Measurements from ENCODE around the gene DAPK3.
"Not testable (repeated sequence)": the region's sequence is repeated elsewhere in the genome, so short reads cannot be mapped to it uniquely, and the experiment has no call there.

The DAPK3 gene

GRCh38 chr19:3977242-3978143 is 6.6 kb upstream of the DAPK3 start:
- DNase-seq, result no peak

GRCh38 chr19:3976495-3977241 is 5.8 kb upstream of the DAPK3 start:
- no peak for DNase-seq

- no peak for DNase-seq
Measured at GRCh38 chr19:3975637-3976087, 4.8 kb upstream of the DAPK3 start.

- no peak for DNase-seq
Measured at GRCh38 chr19:3975144-3975543, 4.2 kb upstream of the DAPK3 start.

DNA sequence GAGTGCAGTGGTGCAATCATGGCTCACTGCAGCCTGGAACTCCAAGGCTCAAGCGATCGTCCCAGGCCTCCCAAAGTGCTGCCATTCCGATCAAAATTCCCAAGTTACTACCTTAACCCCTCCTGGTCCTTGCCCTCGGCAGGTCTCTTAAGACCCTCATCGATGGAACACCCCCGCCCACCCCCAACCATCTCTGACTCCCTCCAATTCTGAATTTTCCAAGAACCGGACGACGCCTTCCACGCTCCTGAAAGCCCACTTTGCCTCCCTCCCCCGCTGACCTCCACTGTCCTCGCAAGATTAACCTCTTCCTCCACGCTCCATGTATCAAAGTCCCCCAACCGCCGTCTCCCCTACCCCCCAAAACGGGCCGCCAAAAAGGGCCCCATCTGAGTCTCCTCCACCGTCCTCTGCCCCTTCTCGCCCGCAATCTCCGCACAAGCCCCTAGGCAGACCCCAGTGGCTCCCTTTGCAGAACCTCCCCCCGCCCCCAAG is 539 bp downstream of the DAPK3 start:
- no peak for DNase-seq

GRCh38 chr19:3969435-3970312 is 1.2 kb downstream of the DAPK3 start:
- no peak for DNase-seq

DNA sequence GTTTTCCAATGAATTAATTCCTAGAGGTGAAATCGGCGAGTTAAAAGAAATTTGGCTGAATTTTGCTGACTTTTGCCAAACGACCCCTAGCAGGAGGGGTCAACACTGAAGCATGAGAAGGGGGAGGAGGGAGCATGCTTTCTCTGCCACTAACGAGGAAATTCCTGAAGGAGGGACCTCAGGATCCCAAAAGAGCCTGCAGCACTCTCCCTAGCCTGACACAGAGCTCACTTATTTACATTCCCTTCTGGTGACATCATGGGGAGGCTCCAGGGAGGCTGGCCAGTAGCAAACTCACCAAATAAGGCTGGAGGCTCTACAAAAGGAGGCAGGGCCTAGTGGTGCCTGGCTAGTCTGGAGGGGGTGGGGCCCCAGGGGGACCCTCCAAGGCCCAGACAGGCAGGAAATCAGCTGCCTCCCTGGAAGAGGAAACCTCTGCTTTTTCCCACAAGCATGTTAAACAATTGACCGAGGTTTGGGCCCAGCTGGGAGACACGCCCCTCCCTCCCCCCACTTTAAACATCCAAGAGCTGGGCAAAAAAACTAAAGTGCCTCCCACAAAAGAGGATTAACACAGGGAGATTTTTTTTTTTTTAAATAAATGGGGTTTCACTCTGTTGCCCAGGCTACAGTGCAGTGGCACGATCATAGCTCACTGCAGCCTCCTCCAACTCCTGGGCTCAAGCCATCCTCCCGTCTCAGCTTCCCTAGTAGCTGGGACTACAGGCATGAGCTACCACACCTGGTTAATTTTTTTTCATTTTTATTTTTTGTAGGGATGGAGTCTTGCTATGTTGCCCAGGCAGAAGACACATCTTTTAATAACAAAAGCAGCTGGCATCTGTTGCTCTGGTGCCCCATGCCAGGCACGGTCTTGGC is 2.1 kb downstream of the DAPK3 start:
- peak; percentile 42 for DNase-seq

DNA sequence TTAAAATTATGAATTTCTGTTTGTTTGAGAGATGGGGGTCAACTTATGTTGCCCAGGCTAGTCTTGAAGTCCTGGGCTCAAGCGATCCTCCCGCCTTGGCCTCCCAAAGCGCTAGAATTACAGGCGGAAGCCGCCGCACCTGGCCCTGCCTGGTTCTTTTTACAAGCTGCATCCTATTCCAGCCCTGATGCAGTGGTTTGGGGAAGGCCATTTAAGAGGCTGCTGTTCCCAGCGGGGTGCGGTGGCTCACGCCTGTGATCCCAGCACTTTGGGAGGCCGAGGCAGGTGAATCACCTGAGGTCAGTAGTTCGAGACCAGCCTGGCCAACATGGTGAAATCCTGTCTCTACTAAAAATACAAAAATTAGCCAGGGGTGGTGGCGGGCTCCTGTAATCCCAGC is 2.9 kb downstream of the DAPK3 start:
- not testable (repeated sequence) for DNase-seq

DNA sequence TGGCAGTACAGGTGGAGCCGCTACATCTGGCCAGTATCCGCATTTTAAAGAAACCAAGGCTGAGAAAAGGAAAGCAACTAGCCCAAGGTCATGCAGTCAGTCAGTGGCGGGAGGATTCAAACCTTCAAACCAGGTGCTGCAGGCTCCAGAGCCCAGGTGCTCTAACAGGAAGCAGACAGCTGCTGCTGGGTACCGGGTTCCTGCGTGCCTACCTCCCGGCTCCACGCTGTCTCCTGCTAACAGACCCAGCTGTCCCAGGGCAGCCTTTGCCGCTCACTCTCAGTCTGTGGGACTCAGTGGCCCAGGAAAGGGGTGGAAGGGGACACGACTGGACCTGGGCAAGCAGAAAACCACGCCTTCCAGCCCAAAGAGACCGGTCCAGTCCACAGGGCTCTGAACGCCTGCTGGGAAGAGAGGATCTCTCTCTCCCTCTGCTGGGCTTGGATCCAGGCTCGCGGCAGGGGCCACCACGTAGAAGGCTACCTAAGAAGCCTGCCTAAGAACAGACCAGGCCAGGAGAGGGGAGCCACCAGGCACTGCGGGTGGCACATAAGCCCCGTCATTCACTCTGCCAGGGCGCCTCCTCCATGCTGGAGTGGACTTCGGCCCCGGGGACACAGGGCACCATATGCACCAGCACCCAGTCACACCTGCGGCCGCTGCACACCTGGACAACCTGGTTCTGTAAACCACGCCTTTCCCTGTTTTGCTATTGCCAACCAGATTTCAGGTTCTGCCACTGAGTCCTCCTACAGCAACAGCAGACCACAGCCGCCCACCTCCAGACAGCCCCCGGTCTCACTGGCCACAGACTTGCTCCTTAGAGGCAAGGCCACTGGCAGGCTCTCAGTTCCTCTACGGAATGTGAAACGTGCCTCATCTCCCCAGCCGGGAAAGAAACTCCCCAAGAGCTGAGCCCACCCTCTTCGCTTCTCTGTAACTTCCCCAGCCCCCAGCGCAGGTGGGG is 4.6 kb downstream of the DAPK3 start:
- DNase-seq, result no peak

DNA sequence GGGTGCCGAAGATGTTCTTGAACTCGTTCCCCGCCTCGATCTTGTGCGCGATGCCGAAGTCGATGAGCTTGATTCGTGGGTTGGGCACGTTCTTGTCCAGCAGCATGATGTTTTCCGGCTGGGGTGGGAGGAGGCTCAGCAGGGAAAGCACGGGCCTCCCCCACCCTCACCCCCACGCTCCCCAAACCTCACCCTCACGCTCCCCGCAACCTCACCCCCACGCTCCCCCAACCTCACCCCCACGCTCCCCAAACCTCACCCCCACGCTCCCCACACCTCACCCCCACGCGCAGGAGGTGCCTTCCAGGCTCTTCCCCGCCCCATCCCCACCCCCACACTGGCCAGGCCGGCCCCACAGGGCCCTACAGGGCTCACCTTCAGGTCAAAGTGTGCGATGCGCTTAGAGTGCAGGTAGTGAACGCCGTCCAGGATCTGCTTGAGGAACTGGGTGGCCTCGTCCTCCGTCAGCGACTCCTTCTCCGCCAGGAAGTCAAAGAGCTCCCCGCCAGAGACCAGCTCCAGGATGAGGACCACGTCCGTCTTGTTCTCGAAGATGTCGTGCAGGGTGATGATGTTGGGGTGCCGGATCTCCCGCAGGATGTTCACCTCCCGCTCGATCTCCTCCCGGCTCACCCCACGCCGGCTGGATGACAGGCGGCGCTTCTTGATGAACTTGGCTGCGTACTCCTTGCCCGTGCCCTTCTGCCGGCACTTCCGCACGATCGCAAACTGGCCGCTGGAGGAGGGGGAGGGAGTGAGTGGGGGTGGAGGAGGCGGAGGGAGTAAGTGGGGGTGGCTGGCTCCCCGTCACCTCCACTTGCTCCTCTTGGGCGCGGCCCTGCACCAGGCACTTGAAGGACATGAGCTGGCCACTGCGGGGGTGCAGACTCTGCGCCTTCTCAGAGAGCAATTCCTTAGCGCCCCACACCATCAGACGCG is 6.4 kb downstream of the DAPK3 start:
- DNase-seq, result no peak

DNA sequence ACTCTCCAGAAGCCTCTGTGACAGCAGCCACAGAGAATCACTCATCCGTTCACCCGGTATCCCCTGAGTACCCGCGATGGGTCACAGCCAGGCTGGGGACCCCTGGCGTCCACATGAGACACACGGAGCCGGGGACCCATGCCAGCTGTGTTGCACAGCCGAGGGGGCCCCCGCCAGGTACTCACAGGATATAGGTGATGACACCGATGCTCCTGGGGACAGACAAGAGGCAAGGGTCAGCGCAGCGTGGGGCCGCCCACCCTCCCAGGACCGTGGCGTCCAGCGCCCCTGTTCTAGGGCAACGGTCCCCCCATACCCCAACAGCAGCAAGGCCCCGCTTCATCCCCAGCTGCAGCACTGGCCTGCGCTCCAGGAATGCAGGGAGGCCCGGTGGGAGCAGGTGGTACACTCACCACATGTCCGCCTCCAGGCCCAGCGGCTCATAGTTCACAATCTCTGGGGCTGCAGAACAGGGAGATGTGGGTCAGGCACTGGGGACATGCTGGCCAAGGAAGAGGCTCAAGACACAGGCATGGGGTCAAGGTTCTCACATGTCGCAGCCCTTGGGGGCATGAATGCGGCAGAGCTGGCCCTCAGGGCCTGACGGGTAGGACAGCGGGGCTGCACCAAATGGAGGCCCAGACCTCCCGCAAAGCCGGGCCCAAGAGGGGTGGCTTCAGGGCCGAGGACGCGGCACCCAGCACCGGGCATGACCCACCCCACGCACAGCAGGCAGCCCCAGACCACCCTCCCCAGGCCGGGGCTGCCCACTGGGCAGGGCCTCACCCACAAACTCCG is 7.2 kb downstream of the DAPK3 start:
- no peak for DNase-seq

DNA sequence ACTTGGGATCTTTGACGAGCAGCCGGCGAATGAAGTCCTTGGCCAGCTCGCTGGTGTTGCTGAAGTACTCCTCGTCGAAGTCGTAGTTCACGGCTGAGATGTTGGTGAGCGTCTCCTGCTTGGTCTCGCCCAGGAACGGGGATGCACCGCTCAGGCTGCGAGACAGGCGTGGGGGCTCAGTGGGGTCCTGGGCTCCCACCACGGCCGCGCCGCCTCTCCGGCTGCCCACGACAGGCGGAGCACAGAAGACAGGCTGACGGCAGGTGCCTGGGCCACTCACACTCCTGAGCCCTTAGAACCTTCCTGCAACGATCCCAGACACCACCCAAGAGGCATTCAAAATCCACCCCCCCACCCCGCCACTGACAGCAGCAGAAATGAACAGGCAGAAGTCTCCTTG is 9.9 kb downstream of the DAPK3 start:
- DNase-seq, result no peak

- DNase-seq, result no peak
Measured at GRCh38 chr19:3959766-3960131, 11.2 kb downstream of the DAPK3 start.

- DNase-seq, result no peak
Measured at GRCh38 chr19:3958836-3959765, 11.8 kb downstream of the DAPK3 start.

GRCh38 chr19:3955688-3956087 is 15.2 kb downstream of the DAPK3 start:
- DNase-seq, result no peak

GRCh38 chr19:3955276-3955675 is 15.6 kb downstream of the DAPK3 start:
- not testable (repeated sequence) for DNase-seq

- DNase-seq, result no peak
Measured at GRCh38 chr19:3954107-3954506, 16.8 kb downstream of the DAPK3 start.
